ENCODE measurements around the gene PAX8.
"Not testable (repeated sequence)": the region's sequence is repeated elsewhere in the genome, so short reads cannot be mapped to it uniquely, and the experiment has no call there.

- TF ChIP-seq POLR2A, CTCF (IDR thresholded peaks at IDR 0.05): not testable (repeated sequence)
These were observed 43.1 kb downstream of the PAX8 start for GRCh38 chr2:113235347-113236226.

All from lower leg skin (tissue), 3 donors.